ENCODE measurements around the gene PUS1. TPM values are rescaled to one million over a fixed set of nuclear protein-coding genes. Genes with fewer than 3 reads are reported as not detected.
"Not testable (repeated sequence)": the region's sequence is repeated elsewhere in the genome, so short reads cannot be mapped to it uniquely, and the experiment has no call there.

PUS1 gene
- total RNA-seq, 1 experiment from 2014 or later = 74.0 TPM

DNA sequence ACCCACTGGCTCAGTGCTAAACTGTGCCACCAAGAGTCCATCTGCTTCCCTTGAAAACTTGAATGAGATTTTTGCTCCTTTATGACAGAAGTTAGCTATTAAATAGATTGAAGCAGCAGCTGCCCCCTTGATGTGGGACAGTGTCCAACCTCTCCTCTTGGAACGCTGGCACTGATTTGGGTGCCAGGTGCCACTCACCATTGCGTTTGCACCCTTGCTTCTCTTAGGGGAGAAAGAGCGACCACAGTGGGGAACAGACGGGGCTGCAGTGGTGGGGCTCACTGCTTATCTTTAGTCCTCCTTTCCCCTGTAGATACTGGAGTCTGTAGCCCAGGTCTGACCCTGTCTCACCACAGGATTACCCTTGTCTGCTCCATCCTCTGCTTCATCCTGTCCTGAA is 30.0 kb downstream of the PUS1 start:
- no peak overlapping the region for H2AFZ ChIP-seq (ENCODE audit: low read length)
- ChIA-PET CTCF (no interaction called here), POLR2A (ENCODE audit: unreplicated experiment) (no interaction called here)
- DNase-seq (no peak), ATAC-seq (no peak)
- TF ChIP-seq EZH2phosphoT487 (IDR thresholded peaks at IDR 0.05; ENCODE audit: borderline replicate concordance, low read length) (no peak), EZH2 (IDR thresholded peaks at IDR 0.05; ENCODE audit: low read length, unreplicated experiment) (no peak)
- TF ChIP-seq, protein P1, sequence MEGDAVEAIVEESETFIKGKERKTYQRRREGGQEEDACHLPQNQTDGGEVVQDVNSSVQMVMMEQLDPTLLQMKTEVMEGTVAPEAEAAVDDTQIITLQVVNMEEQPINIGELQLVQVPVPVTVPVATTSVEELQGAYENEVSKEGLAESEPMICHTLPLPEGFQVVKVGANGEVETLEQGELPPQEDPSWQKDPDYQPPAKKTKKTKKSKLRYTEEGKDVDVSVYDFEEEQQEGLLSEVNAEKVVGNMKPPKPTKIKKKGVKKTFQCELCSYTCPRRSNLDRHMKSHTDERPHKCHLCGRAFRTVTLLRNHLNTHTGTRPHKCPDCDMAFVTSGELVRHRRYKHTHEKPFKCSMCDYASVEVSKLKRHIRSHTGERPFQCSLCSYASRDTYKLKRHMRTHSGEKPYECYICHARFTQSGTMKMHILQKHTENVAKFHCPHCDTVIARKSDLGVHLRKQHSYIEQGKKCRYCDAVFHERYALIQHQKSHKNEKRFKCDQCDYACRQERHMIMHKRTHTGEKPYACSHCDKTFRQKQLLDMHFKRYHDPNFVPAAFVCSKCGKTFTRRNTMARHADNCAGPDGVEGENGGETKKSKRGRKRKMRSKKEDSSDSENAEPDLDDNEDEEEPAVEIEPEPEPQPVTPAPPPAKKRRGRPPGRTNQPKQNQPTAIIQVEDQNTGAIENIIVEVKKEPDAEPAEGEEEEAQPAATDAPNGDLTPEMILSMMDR (conservative IDR thresholded peaks at IDR 0.05; ENCODE audit: low read depth, low read length) = no peak
- peaks cover 18% of the 10 kb centered on the region for H3K4me1 ChIP-seq (ENCODE audit: insufficient read depth, low read length)
- intact Hi-C loops (cut with micrococcal nuclease) = no loop called here
- H3K9me3 ChIP-seq (ENCODE audit: low read length) = no peaks in the 10 kb centered on the region
- H4K20me1 ChIP-seq (ENCODE audit: low read length) = peaks cover 49% of the 10 kb centered on the region
- BruUV-seq (replicated peaks) = no TSS peak
- H3F3A ChIP-seq (ENCODE audit: low read length, unreplicated experiment) = no peaks in the 10 kb centered on the region
- H3K4me2 ChIP-seq (ENCODE audit: low read length) = no peak overlapping the region
- no peak overlapping the region for H3K27ac ChIP-seq (ENCODE audit: low read length)
- H3K79me2 ChIP-seq (ENCODE audit: low read length) = peaks cover 88% of the 10 kb centered on the region
- H3K4me3 ChIP-seq (ENCODE audit: low read length) = no peak overlapping the region
- no peaks in the 10 kb centered on the region for H3K9me2 ChIP-seq (replicated peaks; ENCODE audit: low read length)
- H3K27me3 ChIP-seq (ENCODE audit: low read length) = no peaks in the 10 kb centered on the region
- no peak overlapping the region for H3K9ac ChIP-seq (ENCODE audit: low read length)
- H3K36me3 ChIP-seq (ENCODE audit: low read depth, low read length) = peaks cover 7% of the 10 kb centered on the region

DNA sequence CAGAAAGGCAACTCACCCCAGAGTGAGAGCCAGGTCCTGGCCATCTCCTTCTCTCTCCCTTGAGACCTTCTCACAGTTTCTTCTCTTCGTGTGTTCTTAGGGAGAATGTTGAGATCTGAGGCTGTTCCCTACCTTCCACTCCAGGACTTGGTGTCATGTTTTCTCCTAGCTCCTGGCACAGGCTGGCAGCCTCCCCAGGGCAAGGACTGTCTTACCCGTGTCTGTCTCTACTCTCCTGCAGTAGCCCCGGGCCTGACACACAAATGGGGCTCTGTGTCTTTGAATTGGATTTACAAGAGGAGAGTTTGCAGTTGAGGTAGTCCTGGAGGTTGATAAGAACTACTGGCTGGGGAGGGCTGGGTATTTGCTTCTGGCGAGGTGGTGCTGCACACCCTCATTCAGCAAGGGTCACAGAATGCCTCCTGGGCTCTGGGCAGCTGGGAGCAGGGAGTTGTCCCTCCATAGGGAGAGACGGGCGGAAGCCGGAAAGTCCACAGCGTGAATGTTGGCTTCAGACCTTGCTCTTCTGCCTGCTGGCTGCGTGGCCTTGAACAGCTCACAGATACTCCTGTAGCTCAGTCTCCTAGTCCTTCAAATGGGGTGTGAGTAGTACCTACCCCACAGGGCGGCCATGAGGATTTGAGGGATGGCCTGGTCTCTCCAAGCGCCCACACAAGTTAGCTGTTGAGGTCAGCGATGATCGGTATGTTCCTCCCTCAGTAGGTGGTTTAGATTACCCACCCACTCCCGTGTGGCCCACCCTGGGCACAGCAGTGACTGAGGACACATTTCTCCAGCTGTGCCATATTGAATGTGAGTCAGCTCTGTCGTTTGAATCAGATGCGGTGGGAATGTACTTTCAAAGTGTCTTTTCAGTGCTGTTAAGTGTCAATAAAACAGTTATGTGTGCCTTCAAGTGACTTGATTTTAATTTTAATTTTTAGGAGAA is 30.8 kb downstream of the PUS1 start:
- Histone ChIP-seq H3K36me3 (ENCODE audit: low read depth, low read length) (peaks cover 7% of the 10 kb centered on the region), H3K4me1 (ENCODE audit: insufficient read depth, low read length) (peaks cover 26% of the 10 kb centered on the region), H3K9ac (ENCODE audit: low read length) (no peak overlapping the region), H3K27me3 (ENCODE audit: low read length) (no peaks in the 10 kb centered on the region), H2AFZ (ENCODE audit: low read length) (no peak overlapping the region), H3K9me2 (replicated peaks; ENCODE audit: low read length) (no peaks in the 10 kb centered on the region), H3K4me2 (ENCODE audit: low read length) (no peak overlapping the region), H4K20me1 (ENCODE audit: low read length) (peaks cover 52% of the 10 kb centered on the region), H3K79me2 (ENCODE audit: low read length) (peaks cover 88% of the 10 kb centered on the region), H3F3A (ENCODE audit: low read length, unreplicated experiment) (no peaks in the 10 kb centered on the region), H3K4me3 (ENCODE audit: low read length) (no peak overlapping the region), H3K27ac (ENCODE audit: low read length) (no peak overlapping the region), H3K9me3 (ENCODE audit: low read length) (no peaks in the 10 kb centered on the region)
- POLR2A ChIA-PET (ENCODE audit: unreplicated experiment) = no interaction called here
- intact Hi-C loops (cut with micrococcal nuclease) = no loop called here
- CTCF ChIA-PET = no interaction called here
- ATAC-seq (no peak), DNase-seq (no peak)
- TF ChIP-seq EZH2 (IDR thresholded peaks at IDR 0.05; ENCODE audit: low read length, unreplicated experiment) (no peak), EZH2phosphoT487 (IDR thresholded peaks at IDR 0.05; ENCODE audit: borderline replicate concordance, low read length) (no peak)
- TF ChIP-seq, protein P1 (conservative IDR thresholded peaks at IDR 0.05; ENCODE audit: low read depth, low read length) = no peak
- BruUV-seq (replicated peaks) = no TSS peak

DNA sequence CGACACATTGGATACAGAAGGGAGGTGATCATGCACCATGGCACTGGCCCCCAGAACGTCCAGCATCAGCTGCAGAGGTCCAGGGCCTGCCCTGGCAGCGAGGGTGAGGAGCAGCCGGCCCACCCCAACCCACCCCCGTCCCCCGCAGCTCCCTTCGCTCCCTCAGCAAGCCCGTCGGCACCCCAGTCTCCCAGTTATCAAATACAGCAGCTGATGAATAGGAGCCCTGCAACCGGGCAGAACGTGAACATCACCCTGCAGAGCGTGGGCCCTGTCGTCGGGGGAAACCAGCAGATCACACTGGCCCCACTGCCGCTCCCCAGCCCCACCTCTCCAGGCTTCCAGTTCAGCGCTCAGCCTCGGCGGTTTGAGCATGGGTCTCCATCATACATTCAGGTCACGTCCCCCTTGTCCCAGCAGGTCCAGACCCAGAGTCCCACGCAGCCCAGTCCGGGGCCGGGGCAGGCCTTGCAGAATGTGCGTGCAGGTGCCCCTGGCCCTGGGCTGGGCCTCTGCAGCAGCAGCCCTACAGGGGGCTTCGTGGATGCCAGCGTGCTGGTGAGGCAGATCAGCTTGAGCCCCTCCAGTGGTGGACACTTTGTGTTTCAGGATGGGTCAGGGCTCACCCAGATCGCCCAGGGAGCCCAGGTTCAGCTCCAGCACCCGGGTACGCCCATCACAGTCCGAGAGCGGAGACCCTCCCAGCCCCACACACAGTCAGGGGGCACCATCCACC is 31.7 kb downstream of the PUS1 start:
- H3K27ac ChIP-seq (ENCODE audit: low read length); CTCF ChIA-PET; H3K4me3 ChIP-seq (ENCODE audit: low read length); H3K9ac ChIP-seq (ENCODE audit: low read length); ATAC-seq; H3K9me3 ChIP-seq (ENCODE audit: low read length); DNase-seq; H3K4me2 ChIP-seq (ENCODE audit: low read length); POLR2A ChIA-PET (ENCODE audit: unreplicated experiment); H3K27me3 ChIP-seq (ENCODE audit: low read length); intact Hi-C loops (cut with micrococcal nuclease); H3K36me3 ChIP-seq (ENCODE audit: low read depth, low read length); H3F3A ChIP-seq (ENCODE audit: low read length, unreplicated experiment); BruUV-seq (replicated peaks); H3K9me2 ChIP-seq (replicated peaks; ENCODE audit: low read length); H2AFZ ChIP-seq (ENCODE audit: low read length): not testable (repeated sequence)
- Histone ChIP-seq H3K4me1 (ENCODE audit: insufficient read depth, low read length) (peaks cover 30% of the 10 kb centered on the region), H4K20me1 (ENCODE audit: low read length) (peaks cover 56% of the 10 kb centered on the region), H3K79me2 (ENCODE audit: low read length) (peaks cover 87% of the 10 kb centered on the region)

DNA sequence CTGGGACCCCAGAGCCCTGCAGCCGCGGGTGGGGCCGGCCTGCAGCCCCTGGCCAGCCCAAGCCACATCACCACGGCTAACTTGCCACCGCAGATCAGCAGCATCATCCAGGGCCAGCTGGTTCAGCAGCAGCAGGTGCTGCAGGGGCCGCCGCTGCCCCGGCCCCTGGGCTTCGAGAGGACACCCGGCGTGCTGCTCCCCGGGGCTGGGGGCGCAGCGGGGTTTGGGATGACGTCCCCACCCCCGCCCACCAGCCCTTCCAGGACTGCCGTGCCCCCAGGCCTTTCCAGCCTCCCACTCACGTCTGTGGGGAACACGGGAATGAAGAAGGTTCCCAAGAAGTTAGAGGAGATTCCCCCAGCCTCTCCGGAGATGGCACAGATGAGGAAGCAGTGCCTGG is 32.3 kb downstream of the PUS1 start:
- H3K4me2 ChIP-seq (ENCODE audit: low read length); H3F3A ChIP-seq (ENCODE audit: low read length, unreplicated experiment); BruUV-seq (replicated peaks); H3K36me3 ChIP-seq (ENCODE audit: low read depth, low read length); H3K9ac ChIP-seq (ENCODE audit: low read length); ATAC-seq; intact Hi-C loops (cut with micrococcal nuclease); CTCF ChIA-PET; H3K27me3 ChIP-seq (ENCODE audit: low read length); POLR2A ChIA-PET (ENCODE audit: unreplicated experiment); DNase-seq; H3K9me2 ChIP-seq (replicated peaks; ENCODE audit: low read length); H3K4me3 ChIP-seq (ENCODE audit: low read length); H3K27ac ChIP-seq (ENCODE audit: low read length); H3K9me3 ChIP-seq (ENCODE audit: low read length); H2AFZ ChIP-seq (ENCODE audit: low read length): not testable (repeated sequence)
- Histone ChIP-seq H3K4me1 (ENCODE audit: insufficient read depth, low read length) (peaks cover 30% of the 10 kb centered on the region), H4K20me1 (ENCODE audit: low read length) (peaks cover 55% of the 10 kb centered on the region), H3K79me2 (ENCODE audit: low read length) (peaks cover 87% of the 10 kb centered on the region)
